H1 (cell line): ENCODE data around the gene LRRC4. TPM values are rescaled to one million over a fixed set of nuclear protein-coding genes. Genes with fewer than 3 reads are reported as not detected.
A peak's percentile ranks its signal among the peaks of the same experiment; 100 is the strongest.

Experiments used
- CTCF ChIA-PET: fragments of 300-600 bp; sonication (Branson Sonifier 250); formaldehyde crosslinking; loops from one replicate; lab custom pipeline; 2021; ENCODE audit not compliant: partially characterized antibody; lab: Charles Lee
- POLR2A ChIA-PET: fragments of 300-600 bp; sonication (Branson Sonifier 250); formaldehyde crosslinking; loops from one replicate; lab custom pipeline; 2021; ENCODE audit warnings: inconsistent platforms; ENCODE audit not compliant: partially characterized antibody; lab: Charles Lee
- DNase-seq, 2 experiments: peaks; one replicate each; pipeline versions ENCODE4 v3.0.0 to v3.0.0-alpha.2; 2010 to 2022; ENCODE audit warnings: low spot score in 2 of 2, low read depth in 1 of 2, mixed read lengths in 1 of 2
- FAIRE-seq: peaks from 2 replicates; lab custom pipeline; 2011; peaks lifted over from hg19 to GRCh38; lab: Jason Lieb, UNC
- H2AFZ ChIP-seq: 2 replicates; pipeline ENCODE4 v1.8.1; 2012; ENCODE audit warnings: low read length, inconsistent platforms
- H2AK5ac ChIP-seq: 2 replicates; pipeline ENCODE4 v1.6.1; 2013; ENCODE audit warnings: low read depth, low read length
- H2BK120ac ChIP-seq: replicated peaks from 2 replicates; pipeline ENCODE3; 2013; ENCODE audit warnings: low read depth, low read length, inconsistent platforms
- H2BK12ac ChIP-seq: 2 replicates; pipeline ENCODE4 v1.6.1; 2013; ENCODE audit warnings: low read depth, low read length
- H2BK15ac ChIP-seq: 2 replicates; pipeline ENCODE4 v1.6.1; 2013; ENCODE audit warnings: low read length
- H2BK20ac ChIP-seq: 2 replicates; pipeline ENCODE4 v1.6.1; 2013; ENCODE audit warnings: low read length
- H2BK5ac ChIP-seq: 2 replicates; pipeline ENCODE4 v1.6.1; 2013; ENCODE audit warnings: low read depth, low read length
- H3K14ac ChIP-seq: 2 replicates; pipeline ENCODE4 v1.6.1; 2013; ENCODE audit warnings: inconsistent platforms; ENCODE audit not compliant: insufficient read length
- H3K18ac ChIP-seq: 2 replicates; pipeline ENCODE4 v1.6.1; 2013; ENCODE audit warnings: low read length; ENCODE audit errors: extremely low read depth
- H3K23ac ChIP-seq: 2 replicates; pipeline ENCODE4 v1.6.1; 2013; ENCODE audit warnings: inconsistent platforms; ENCODE audit not compliant: insufficient read length
- H3K23me2 ChIP-seq: 2 replicates; pipeline ENCODE4 v1.6.1; 2013; ENCODE audit warnings: low read depth, low read length
- H3K27ac ChIP-seq: 2 replicates; pipeline ENCODE4 v1.6.1; 2011; ENCODE audit warnings: low read depth, low read length, inconsistent platforms
- H3K27me3 ChIP-seq, 4 experiments: replicated peaks in 1 of 4; 1 replicate in 1 of 4; 2 replicates in 3 of 4; pipeline versions ENCODE4 v1.6.1 to v1.8.1; 2011 to 2013; ENCODE audit warnings: low read length in 3 of 4, mild to moderate bottlenecking in 3 of 4, inconsistent platforms in 2 of 4, mixed read lengths in 2 of 4, moderate library complexity in 1 of 4; ENCODE audit not compliant: control insufficient read depth in 3 of 4, insufficient read depth in 3 of 4; ENCODE audit errors: extremely low read depth in 1 of 4
- H3K36me3 ChIP-seq, 4 experiments: 2 replicates each; pipeline versions ENCODE4 v1.6.1 to v1.8.1; 2011 to 2013; ENCODE audit warnings: mild to moderate bottlenecking in 4 of 4, low read length in 3 of 4, moderate library complexity in 2 of 4, control low read depth in 1 of 4, inconsistent platforms in 1 of 4; ENCODE audit not compliant: insufficient read depth in 4 of 4, control insufficient read depth in 2 of 4
- H3K4ac ChIP-seq: replicated peaks from 2 replicates; pipeline ENCODE3; 2013; ENCODE audit warnings: low read length, low read depth, mixed read lengths, inconsistent platforms; ENCODE audit not compliant: insufficient read length
- H3K4me1 ChIP-seq, 4 experiments: replicated peaks in 1 of 4; 1 replicate in 1 of 4; 2 replicates in 3 of 4; pipeline versions ENCODE4 v1.6.1 to v1.8.1; 2011 to 2013; ENCODE audit warnings: low read length in 3 of 4, inconsistent platforms in 2 of 4, mixed read lengths in 1 of 4; ENCODE audit not compliant: insufficient read depth in 4 of 4, control insufficient read depth in 3 of 4
- H3K4me2 ChIP-seq, 2 experiments: 2 replicates each; pipeline versions ENCODE4 v1.6.1 to v1.8.1; 2011 to 2013; ENCODE audit warnings: low read depth in 2 of 2, low read length in 2 of 2, control low read depth in 1 of 2, inconsistent platforms in 1 of 2, mild to moderate bottlenecking in 1 of 2; ENCODE audit not compliant: insufficient read depth in 1 of 2
- H3K4me3 ChIP-seq, 4 experiments: fragments of 200-600, 300-600 bp in 1 of 4; sonication (generic), shearing (Covaris generic), sonication (Bioruptor Twin) in 1 of 4; 2 replicates each; pipeline versions ENCODE4 v1.5.1 to v1.8.1; 2011 to 2016; ENCODE audit warnings: low read length in 4 of 4, low read depth in 3 of 4, control low read depth in 2 of 4, inconsistent platforms in 2 of 4, mild to moderate bottlenecking in 2 of 4, mixed read lengths in 1 of 4, moderate library complexity in 1 of 4; ENCODE audit not compliant: insufficient read depth in 2 of 4; ENCODE audit errors: extremely low read depth in 1 of 4
- H3K56ac ChIP-seq: replicated peaks from 2 replicates; pipeline ENCODE3; 2013; ENCODE audit warnings: low read depth, mild to moderate bottlenecking, mixed read lengths, low read length, inconsistent platforms; ENCODE audit not compliant: insufficient read length
- H3K79me1 ChIP-seq: 2 replicates; pipeline ENCODE4 v1.6.1; 2013; ENCODE audit warnings: low read depth, low read length, control low read depth
- H3K79me2 ChIP-seq, 2 experiments: 2 replicates each; pipeline versions ENCODE4 v1.6.1 to v1.8.1; 2012 to 2013; ENCODE audit warnings: low read length in 2 of 2, mild to moderate bottlenecking in 2 of 2, inconsistent platforms in 1 of 2; ENCODE audit not compliant: insufficient read depth in 2 of 2, control insufficient read depth in 1 of 2
- H3K9ac ChIP-seq, 4 experiments: replicated peaks in 1 of 4; 1 replicate in 1 of 4; 2 replicates in 3 of 4; pipeline versions ENCODE4 v1.6.1 to v1.8.1; 2011 to 2013; ENCODE audit warnings: low read depth in 3 of 4, low read length in 3 of 4, control low read depth in 2 of 4, mild to moderate bottlenecking in 2 of 4, moderate library complexity in 2 of 4, inconsistent platforms in 1 of 4; ENCODE audit errors: extremely low read depth in 1 of 4
- H3K9me3 ChIP-seq, 2 experiments: 2 replicates each; pipeline versions ENCODE4 v1.6.1 to v1.8.1; 2012 to 2013; ENCODE audit warnings: mild to moderate bottlenecking in 2 of 2, moderate library complexity in 2 of 2, control low read depth in 1 of 2, inconsistent platforms in 1 of 2, low read depth in 1 of 2, low read length in 1 of 2, mixed read lengths in 1 of 2; ENCODE audit not compliant: insufficient read depth in 2 of 2
- H4K20me1 ChIP-seq, 2 experiments: replicated peaks in 1 of 2; 2 replicates each; pipeline versions ENCODE3 to v1.8.1; 2011 to 2013; ENCODE audit warnings: inconsistent platforms in 2 of 2, low read length in 2 of 2, mild to moderate bottlenecking in 1 of 2; ENCODE audit not compliant: insufficient read depth in 2 of 2, control insufficient read depth in 1 of 2
- H4K5ac ChIP-seq: 2 replicates; pipeline ENCODE4 v1.6.1; 2013; ENCODE audit warnings: low read length, low read depth, mixed read lengths, inconsistent platforms; ENCODE audit not compliant: insufficient read length
- H4K8ac ChIP-seq: 2 replicates; pipeline ENCODE4 v1.8.0; 2013; ENCODE audit warnings: mild to moderate bottlenecking, moderate library complexity, low read length, inconsistent platforms; ENCODE audit not compliant: insufficient read depth; ENCODE audit errors: extremely low read depth
- H4K91ac ChIP-seq: replicated peaks from 2 replicates; pipeline ENCODE3; 2013; ENCODE audit warnings: low read length, mixed read lengths, inconsistent platforms; ENCODE audit not compliant: insufficient read length
- ATF2 ChIP-seq: IDR thresholded peaks from 2 replicates; pipeline ENCODE4 v1.6.1; 2012; ENCODE audit warnings: low read length, inconsistent platforms
- CTCF ChIP-seq, 3 experiments: IDR thresholded peaks; 1 replicate in 2 of 3; 2 replicates in 1 of 3; pipeline versions ENCODE4 v1.5.1 to v1.6.1; 2011; ENCODE audit warnings: low read length in 3 of 3, mild to moderate bottlenecking in 3 of 3, inconsistent platforms in 2 of 3, low read depth in 1 of 3, moderate library complexity in 1 of 3; ENCODE audit not compliant: insufficient read depth in 1 of 3; ENCODE audit errors: control extremely low read depth in 1 of 3
- JUN ChIP-seq: IDR thresholded peaks from 2 replicates; pipeline ENCODE4 v1.6.1; 2011; ENCODE audit warnings: low read depth, mild to moderate bottlenecking, improper control_type of control experiment, low read length
- RAD21 ChIP-seq, 2 experiments: IDR thresholded peaks in 1 of 2; conservative IDR thresholded peaks in 1 of 2; 2 replicates each; pipeline ENCODE4 v1.6.1; 2011; ENCODE audit warnings: low read depth in 2 of 2, low read length in 2 of 2, improper control_type of control experiment in 1 of 2, inconsistent platforms in 1 of 2, mild to moderate bottlenecking in 1 of 2, moderate library complexity in 1 of 2
- RBBP5 ChIP-seq: IDR thresholded peaks from 2 replicates; pipeline ENCODE4 v1.7.1; 2012; ENCODE audit warnings: low read depth, mild to moderate bottlenecking, inconsistent platforms, low read length, moderate library complexity, borderline replicate concordance
- WGBS, 2 experiments: shearing (Covaris generic) in 1 of 2; methylation state at CpG; one replicate each; pipeline versions ENCODE4 v1.1.6 to v1.1.7; 2013 to 2015; ENCODE audit warnings: low lambda C conversion rate in 2 of 2, mixed read lengths in 2 of 2, inconsistent platforms in 1 of 2, low coverage in 1 of 2, missing lambda C conversion rate in 1 of 2; ENCODE audit not compliant: insufficient replicate concordance in 2 of 2, insufficient coverage in 1 of 2, insufficient read length in 1 of 2; ENCODE audit errors: extremely low coverage in 1 of 2, missing lambda C conversion rate in 1 of 2; 5-methylcytosine and 5-hydroxymethylcytosine counted together
- polyA plus RNA-seq, 7 experiments: library from polyadenylated mRNA; depleted of rRNA in 3 of 7; stranded (reverse) in 5 of 7; unstranded in 2 of 7; fragments of >200 nt in 5 of 7; fragments of 200-250 nt in 2 of 7; gene quantifications; 1 replicate in 5 of 7; 2 replicates in 1 of 7; 4 replicates in 1 of 7; pipeline versions ENCODE4 v1.2.1 to v1.2.3, GENCODE V29; 2011 to 2013; ENCODE audit warnings: missing spikeins in 2 of 7, mixed read lengths in 2 of 7
- total RNA-seq: library from RNA; stranded (reverse); fragmentation: NEBNext Ultra II Directional; extraction: Animal tissue kit (Norgen Biotek cat#: 25700); gene quantifications from 2 replicates; pipeline ENCODE4 v1.2.1, GENCODE V29; 2021

Gene LRRC4
- total and polyA plus RNA-seq, 2 of the 8 experiments (the other 6 are each of a cell fraction or from before 2014, with no cell fraction given), result 13.4 to 16.4 TPM

GRCh38 chr7:128031901-128032604 is 816 bp upstream of the LRRC4 start:
- POLR2A ChIA-PET, result interaction anchor here (1.4 kb wide), 1 partner anchor 176 kb away, joined by 3 read pairs; no protein-coding TSS in a partner anchor
- no peak overlapping the region for H3K4ac ChIP-seq
- no peak overlapping the region for H3K14ac ChIP-seq
- no peak overlapping the region for H2BK20ac ChIP-seq
- DNase-seq (peak in 1 of 2 experiments; percentile 67), FAIRE-seq (no peak)
- H3K9me3 ChIP-seq, result no peaks in the 10 kb centered on the region
- H2AFZ ChIP-seq, result no peak overlapping the region
- H3K4me1 ChIP-seq, result peaks cover 0 to 24% (median 14%) of the 10 kb centered on the region in 4 experiments; a peak in 5 of 7 replicates
- H4K5ac ChIP-seq, result no peak overlapping the region
- H4K91ac ChIP-seq, result no peak overlapping the region
- peaks cover 16 to 23% of the 10 kb centered on the region in 2 experiments for H4K20me1 ChIP-seq
- H3K27me3 ChIP-seq, result peaks cover 0 to 25% (median 10%) of the 10 kb centered on the region in 4 experiments; a peak in 5 of 7 replicates
- no peak overlapping the region for H2BK15ac ChIP-seq
- no peak overlapping the region for H2BK5ac ChIP-seq
- H3K9ac ChIP-seq, result peak overlapping the region in 3 of 4 experiments; percentile 51 to 93 (median 68); a peak in 4 of 7 replicates
- H2BK120ac ChIP-seq, result no peak overlapping the region
- H3K23me2 ChIP-seq, result peaks cover 15% of the 10 kb centered on the region
- H3K79me2 ChIP-seq, result peaks cover 0 to 16% of the 10 kb centered on the region in 2 experiments; a peak in 2 of 4 replicates
- H3K18ac ChIP-seq, result peak overlapping the region; percentile 25
- peaks cover 0 to 4% (median 1%) of the 10 kb centered on the region in 4 experiments; a peak in 2 of 8 replicates for H3K36me3 ChIP-seq
- H3K79me1 ChIP-seq, result peaks cover 2% of the 10 kb centered on the region; the same call in 1 of the 2 replicates
- peak overlapping the region; percentile 93 to 99 for H3K4me2 ChIP-seq
- no peak overlapping the region for H3K56ac ChIP-seq
- peak overlapping the region; percentile 18; the same call in 1 of the 2 replicates for H2BK12ac ChIP-seq
- CTCF ChIA-PET, result interaction anchor here (1.0 to 11.2 kb wide), 8 partner anchors 9 to 175 kb away, joined by 3 to 165 read pairs (median 9); no protein-coding TSS in a partner anchor
- peak overlapping the region; percentile 72; the same call in 1 of the 2 replicates for H4K8ac ChIP-seq
- no peak overlapping the region for H3K23ac ChIP-seq
- H2AK5ac ChIP-seq, result no peak overlapping the region
- peak overlapping the region; percentile 53 to 74 (median 58) for H3K4me3 ChIP-seq
- H3K27ac ChIP-seq, result no peak overlapping the region
- WGBS, 2 experiments, result 2% methylated on average over 25 of the region's 87 CpGs; no CpG with 5 or more reads in 1 of the 2 experiments
- TF ChIP-seq ATF2 (no peak), CTCF (IDR thresholded peaks at IDR 0.05; ENCODE audit: control extremely low read depth in 1 of 3, insufficient read depth in 1 of 3, low read depth in 1 of 3, low read length in 3 of 3) (peak in 1 of 3 experiments; percentile 9; a peak in 1 of 4 replicates), JUN (no peak), RBBP5 (no peak; the same call in 1 of the 2 replicates), RAD21 (IDR thresholded peaks at IDR 0.05 in 1 of 2, conservative IDR thresholded peaks at IDR 0.05 in 1 of 2; ENCODE audit: low read depth in 2 of 2, low read length in 2 of 2) (peak in 1 of 2 experiments; percentile 16; a peak in 1 of 4 replicates)
